Lower leg skin (tissue), 4 donors: Measurements from ENCODE around the gene ACTG1. TPM values are rescaled to one million over a fixed set of nuclear protein-coding genes. Genes with fewer than 3 reads are reported as not detected.

ENCODE experiments used
- DNase-seq, 2 donors: peaks; one replicate each; pipeline ENCODE4 v3.0.0-alpha.2; 2019; ENCODE audit warnings: low spot score in 2 of 2
- H3K4me3 ChIP-seq: fragments of 200-600 bp; sonication (generic); 2 replicates; pipeline ENCODE4 v1.5.1; 2017; ENCODE audit warnings: mild to moderate bottlenecking, low read depth; ENCODE audit not compliant: poor library complexity, severe bottlenecking
- POLR2A ChIP-seq, 2 donors: fragments of 450-650 bp; IDR thresholded peaks; one replicate each; pipeline ENCODE4 v1.6.1; 2016 to 2017; ENCODE audit warnings: antibody characterized with exemption in 2 of 2, mild to moderate bottlenecking in 1 of 2, moderate library complexity in 1 of 2
- WGBS, 2 donors: methylation state at CpG; one replicate each; pipeline ENCODE4 v1.1.5; 2018; 5-methylcytosine and 5-hydroxymethylcytosine counted together
- intact Hi-C: fragments of 100-400 bp; cut with DNase I; formaldehyde crosslinking; loops from one replicate; pipeline ENCODE4 v1.15.0; 2023; ENCODE audit warnings: low total_unique reads
- total RNA-seq, 4 donors: library from RNA; depleted of rRNA; stranded (reverse); fragments of >200 nt; gene quantifications; one replicate each; pipeline ENCODE4 v1.1.0, GENCODE V29; 2016
- TF ChIP-seq, protein P1 (sequence below), 3 donors: fragments of 450-650 bp; IDR thresholded peaks; one replicate each; pipeline ENCODE4 v1.5.1; 2016; ENCODE audit warnings: antibody characterized with exemption in 3 of 3, mild to moderate bottlenecking in 3 of 3, moderate library complexity in 2 of 3

The ACTG1 gene
- total RNA-seq, 4 donors from 2014 or later, result 3,349 to 4,521 (median 4,085) TPM

DNA sequence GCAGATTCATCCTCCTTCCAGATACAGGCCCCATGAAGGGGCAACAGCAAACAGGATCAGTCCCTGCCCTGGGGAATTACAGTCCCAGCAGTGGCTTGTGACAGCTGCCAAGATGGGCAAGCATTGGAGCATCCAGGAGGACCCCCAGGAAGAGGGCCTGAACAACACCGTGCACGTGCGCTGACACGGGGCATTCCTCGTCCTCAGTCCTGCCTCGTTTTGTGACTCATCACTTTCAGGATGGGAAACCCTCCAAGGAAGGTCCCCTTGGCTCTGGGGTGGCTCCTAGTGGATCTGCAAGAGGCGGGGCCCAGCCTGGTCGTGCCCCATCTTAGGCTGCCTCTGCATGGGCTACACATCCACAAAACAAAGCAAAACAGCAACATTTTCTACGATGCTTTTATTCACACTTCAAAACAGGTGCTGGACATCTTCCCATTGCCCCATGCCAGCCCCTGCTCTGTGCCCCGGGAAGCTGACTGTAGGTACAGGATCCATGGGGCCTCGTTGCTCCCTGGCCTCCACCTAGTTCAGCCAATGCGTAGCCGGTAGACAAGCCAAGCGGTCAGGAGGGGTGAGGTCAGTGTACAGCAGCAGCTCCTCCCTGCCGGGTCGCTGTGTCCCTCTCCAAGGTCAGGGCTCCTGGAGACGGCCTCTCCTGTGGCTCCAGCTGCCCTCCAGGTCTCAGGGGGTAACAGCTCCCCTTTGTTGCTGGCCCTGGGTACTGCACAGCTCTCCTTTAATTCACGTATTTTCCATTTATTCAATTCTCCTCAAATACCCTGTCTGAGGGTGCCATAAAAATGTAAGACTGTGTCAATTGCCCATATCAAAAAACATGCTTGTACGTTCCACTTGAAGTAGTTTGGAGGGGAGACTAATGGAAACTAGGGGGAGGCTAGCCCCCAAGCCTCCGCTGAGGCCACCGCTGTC is 32.2 kb downstream of the ACTG1 start:
- no peak for TF ChIP-seq POLR2A (IDR thresholded peaks at IDR 0.05)
- TF ChIP-seq, protein P1, sequence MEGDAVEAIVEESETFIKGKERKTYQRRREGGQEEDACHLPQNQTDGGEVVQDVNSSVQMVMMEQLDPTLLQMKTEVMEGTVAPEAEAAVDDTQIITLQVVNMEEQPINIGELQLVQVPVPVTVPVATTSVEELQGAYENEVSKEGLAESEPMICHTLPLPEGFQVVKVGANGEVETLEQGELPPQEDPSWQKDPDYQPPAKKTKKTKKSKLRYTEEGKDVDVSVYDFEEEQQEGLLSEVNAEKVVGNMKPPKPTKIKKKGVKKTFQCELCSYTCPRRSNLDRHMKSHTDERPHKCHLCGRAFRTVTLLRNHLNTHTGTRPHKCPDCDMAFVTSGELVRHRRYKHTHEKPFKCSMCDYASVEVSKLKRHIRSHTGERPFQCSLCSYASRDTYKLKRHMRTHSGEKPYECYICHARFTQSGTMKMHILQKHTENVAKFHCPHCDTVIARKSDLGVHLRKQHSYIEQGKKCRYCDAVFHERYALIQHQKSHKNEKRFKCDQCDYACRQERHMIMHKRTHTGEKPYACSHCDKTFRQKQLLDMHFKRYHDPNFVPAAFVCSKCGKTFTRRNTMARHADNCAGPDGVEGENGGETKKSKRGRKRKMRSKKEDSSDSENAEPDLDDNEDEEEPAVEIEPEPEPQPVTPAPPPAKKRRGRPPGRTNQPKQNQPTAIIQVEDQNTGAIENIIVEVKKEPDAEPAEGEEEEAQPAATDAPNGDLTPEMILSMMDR (IDR thresholded peaks at IDR 0.05), result no peak
- WGBS, 2 donors, result 58 to 64% methylated on average over 21 of the region's 21 CpGs

GRCh38 chr17:81479175-81480071 is 33.2 kb downstream of the ACTG1 start:
- no peak for TF ChIP-seq POLR2A (IDR thresholded peaks at IDR 0.05)
- TF ChIP-seq, protein P1 (IDR thresholded peaks at IDR 0.05), result no peak
- no peak for DNase-seq
- no peak overlapping the region for H3K4me3 ChIP-seq

More for the DNA sequence above, 32.2 kb downstream of the ACTG1 start:
- H3K4me3 ChIP-seq, result no peak overlapping the region
- intact Hi-C loops, result loop anchor here (10.0 kb wide), 1 partner anchor 186 kb away; the partner anchor contains the start of gene SLC38A10
- DNase-seq, result no peak

GRCh38 chr17:81478119-81478518 is 34.5 kb downstream of the ACTG1 start:
- WGBS, 2 donors, result 94 to 95% methylated on average over 19 to 20 of the region's 20 CpGs
- H3K4me3 ChIP-seq, result no peak overlapping the region
- intact Hi-C loops, result no loop called here
- no peak for TF ChIP-seq POLR2A (IDR thresholded peaks at IDR 0.05)
- TF ChIP-seq, protein P1 (IDR thresholded peaks at IDR 0.05), result no peak
- no peak for DNase-seq

More at GRCh38 chr17:81479175-81480071, 33.2 kb downstream of the ACTG1 start:
- intact Hi-C loops, result loop anchor here (10.0 kb wide), 1 partner anchor 185 kb away; the partner anchor contains the start of gene SLC38A10
- WGBS, 2 donors, result 84 to 88% methylated on average over 19 to 20 of the region's 20 CpGs

DNA sequence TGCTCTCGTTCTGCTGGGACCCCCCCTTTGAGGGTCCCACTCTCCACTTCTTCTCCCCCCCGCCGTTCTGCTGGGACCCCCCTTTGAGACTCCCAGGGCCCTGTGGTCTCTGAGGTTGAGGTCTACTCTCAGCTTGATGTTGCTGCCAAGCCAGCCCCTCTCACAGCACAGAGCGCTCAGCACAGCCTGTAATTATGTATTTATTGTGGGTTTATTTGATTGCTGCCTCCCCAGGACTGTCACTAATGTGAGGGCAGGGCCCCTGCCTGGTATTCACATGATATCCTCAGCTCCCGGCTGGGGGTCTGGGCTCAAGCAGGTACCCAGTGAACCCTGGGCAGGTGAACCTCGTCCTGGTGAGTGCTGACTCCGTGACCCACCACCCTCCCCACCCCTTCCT is 35.4 kb downstream of the ACTG1 start:
- DNase-seq, result no peak
- intact Hi-C loops, result no loop called here
- no peak overlapping the region for H3K4me3 ChIP-seq
- TF ChIP-seq POLR2A (IDR thresholded peaks at IDR 0.05), result no peak
- TF ChIP-seq, protein P1 (IDR thresholded peaks at IDR 0.05), result no peak
- WGBS, 2 donors, result 85 to 93% methylated on average over 6 to 7 of the region's 7 CpGs

DNA sequence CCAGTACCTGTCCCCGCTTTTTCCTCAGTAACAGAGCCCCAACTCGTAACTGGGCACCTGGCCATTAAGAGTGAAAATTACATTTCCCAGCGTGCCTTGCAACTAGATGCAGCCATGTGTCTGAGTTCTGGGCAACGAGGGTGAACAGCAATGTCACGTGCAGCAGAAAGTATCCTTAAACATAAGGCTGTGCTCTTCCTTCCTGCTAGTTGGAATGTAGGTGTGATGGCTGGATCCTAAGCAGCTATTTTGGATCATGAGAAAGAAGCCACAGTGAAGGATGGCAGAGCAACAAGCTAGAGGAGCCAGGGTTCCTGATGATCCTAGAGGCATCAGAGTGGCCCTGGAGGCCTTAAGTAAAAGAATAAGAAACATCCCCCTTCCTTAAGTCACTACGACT is 36.0 kb downstream of the ACTG1 start:
- H3K4me3 ChIP-seq, result no peak overlapping the region
- DNase-seq, result no peak
- intact Hi-C loops, result no loop called here
- WGBS, 2 donors, result 91 to 94% methylated on average over 6 of the region's 6 CpGs
- TF ChIP-seq, protein P1 (IDR thresholded peaks at IDR 0.05), result no peak
- no peak for TF ChIP-seq POLR2A (IDR thresholded peaks at IDR 0.05)
